Activated CD8-positive, alpha-beta memory T cell treated with anti-CD3 and anti-CD28 coated beads, Interleukin-2, amount 50 U/mL, for 1 hour (primary cell): ENCODE data around the gene TEX54.
A peak's percentile ranks its signal among the peaks of the same experiment; 100 is the strongest.
"Not testable (repeated sequence)": the region's sequence is repeated elsewhere in the genome, so short reads cannot be mapped to it uniquely, and the experiment has no call there.

Experiments used
- DNase-seq: peaks from one replicate; pipeline ENCODE4 v3.0.0-alpha.2; 2020; ENCODE audit errors: extremely low read depth

The TEX54 gene

GRCh38 chr11:62855571-62856332, 23.1 kb upstream of the TEX54 start:
- DNase-seq = peak; percentile 92

GRCh38 chr11:62854825-62855570, 22.4 kb upstream of the TEX54 start:
- DNase-seq = no peak

GRCh38 chr11:62854013-62854824, 21.6 kb upstream of the TEX54 start:
- DNase-seq = no peak

- no peak for DNase-seq
Observed at GRCh38 chr11:62853279-62853965, 20.8 kb upstream of the TEX54 start.

- DNase-seq = no peak
Observed at GRCh38 chr11:62852523-62853188, 20.0 kb upstream of the TEX54 start.

GRCh38 chr11:62851807-62852522, 19.3 kb upstream of the TEX54 start:
- no peak for DNase-seq

- no peak for DNase-seq
Observed at GRCh38 chr11:62850911-62851806, 18.5 kb upstream of the TEX54 start.

- no peak for DNase-seq
Observed at GRCh38 chr11:62847767-62848314, 15.2 kb upstream of the TEX54 start.

GRCh38 chr11:62846177-62846576, 13.5 kb upstream of the TEX54 start:
- no peak for DNase-seq

- DNase-seq = no peak
Observed at GRCh38 chr11:62844154-62844553, 11.5 kb upstream of the TEX54 start.

- DNase-seq = no peak
Observed at GRCh38 chr11:62843466-62843865, 10.8 kb upstream of the TEX54 start.

GRCh38 chr11:62842891-62843290, 10.2 kb upstream of the TEX54 start:
- DNase-seq = not testable (repeated sequence)

- DNase-seq = no peak
Observed at GRCh38 chr11:62842171-62842741, 9.6 kb upstream of the TEX54 start.

GRCh38 chr11:62841361-62842170, 8.9 kb upstream of the TEX54 start:
- DNase-seq = peak; percentile 81

- peak; percentile 63 for DNase-seq
Observed at GRCh38 chr11:62840721-62841360, 8.2 kb upstream of the TEX54 start.

- DNase-seq = peak; percentile 81
Observed at GRCh38 chr11:62839050-62839945, 6.7 kb upstream of the TEX54 start, which contains the start of gene WDR74. Gene WDR74 (minus strand): TSS chr11:62839590. CDS start chr11:62839570, 20 bp downstream.
